IPS-20b (cell line): ENCODE data around the gene ADCY4.

Experiments
- H3K27ac ChIP-seq: one replicate; pipeline ENCODE4 v1.5.1; 2013; ENCODE audit warnings: low read length
- H3K27me3 ChIP-seq: 2 replicates; pipeline ENCODE4 v1.6.1; 2013; ENCODE audit warnings: mild to moderate bottlenecking, low read length, inconsistent platforms; ENCODE audit not compliant: insufficient read depth
- H3K36me3 ChIP-seq: 2 replicates; pipeline ENCODE4 v1.6.1; 2013; ENCODE audit warnings: low read depth, mild to moderate bottlenecking, inconsistent platforms, low read length, moderate library complexity; ENCODE audit not compliant: insufficient read depth
- H3K4me1 ChIP-seq: 2 replicates; pipeline ENCODE4 v1.6.1; 2013; ENCODE audit warnings: mild to moderate bottlenecking, control low read depth, inconsistent platforms, low read length, moderate library complexity; ENCODE audit not compliant: insufficient read depth
- H3K4me3 ChIP-seq: 2 replicates; pipeline ENCODE4 v1.5.1; 2013; ENCODE audit warnings: mild to moderate bottlenecking, low read length, inconsistent platforms
- H3K9ac ChIP-seq: 2 replicates; pipeline ENCODE4 v1.6.1; 2013; ENCODE audit warnings: low read depth, mild to moderate bottlenecking, inconsistent platforms, low read length, moderate library complexity
- H3K9me3 ChIP-seq: 2 replicates; pipeline ENCODE4 v1.6.1; 2013; ENCODE audit warnings: mild to moderate bottlenecking, low read depth, low read length, inconsistent platforms; ENCODE audit not compliant: insufficient read depth

The ADCY4 gene

GRCh38 chr14:24310646-24311604 lies 23.9 kb downstream of the ADCY4 start, which contains the start of gene LTB4R:
LTB4R (plus strand) TSS chr14:24311502; CDS start chr14:24315652, 4,150 bp downstream.
- Histone ChIP-seq H3K9ac (no peak within 1 kb of the TSS), H3K27me3 (no peaks in the 10 kb centered on the region; the same call in 1 of the 2 replicates), H3K36me3 (peaks cover 35% of the 10 kb centered on the region), H3K27ac (no peak within 1 kb of the TSS), H3K9me3 (no peaks in the 10 kb centered on the region), H3K4me3 (no peak within 1 kb of the TSS), H3K4me1 (no peaks in the 10 kb centered on the region)

- H3K27me3 ChIP-seq, result no peaks in the 10 kb centered on the region; the same call in 1 of the 2 replicates
- no peak overlapping the region for H3K9ac ChIP-seq
- no peak overlapping the region for H3K4me3 ChIP-seq
- H3K9me3 ChIP-seq, result no peaks in the 10 kb centered on the region
- H3K4me1 ChIP-seq, result no peaks in the 10 kb centered on the region
- peaks cover 41% of the 10 kb centered on the region for H3K36me3 ChIP-seq
- no peak overlapping the region for H3K27ac ChIP-seq
These were observed 24.6 kb downstream of the ADCY4 start for GRCh38 chr14:24310265-24310645.

- H3K4me3 ChIP-seq, result no peak within 1 kb of the TSS
- peaks cover 47% of the 10 kb centered on the region for H3K36me3 ChIP-seq
- H3K4me1 ChIP-seq, result no peaks in the 10 kb centered on the region
- H3K9ac ChIP-seq, result no peak within 1 kb of the TSS
- no peaks in the 10 kb centered on the region; the same call in 1 of the 2 replicates for H3K27me3 ChIP-seq
- no peaks in the 10 kb centered on the region for H3K9me3 ChIP-seq
- H3K27ac ChIP-seq, result no peak within 1 kb of the TSS
These were observed 25.2 kb downstream of the ADCY4 start, which contains the start of gene LTB4R2 for GRCh38 chr14:24309538-24310264. LTB4R2 (plus strand) TSS chr14:24310140; CDS start chr14:24310665, 525 bp downstream.

- Histone ChIP-seq H3K27me3 (no peaks in the 10 kb centered on the region), H3K36me3 (peaks cover 59% of the 10 kb centered on the region), H3K4me3 (no peak overlapping the region), H3K9me3 (no peaks in the 10 kb centered on the region), H3K9ac (no peak overlapping the region), H3K27ac (no peak overlapping the region), H3K4me1 (no peaks in the 10 kb centered on the region)
These were observed 26.3 kb downstream of the ADCY4 start for GRCh38 chr14:24308342-24309124.

GRCh38 chr14:24307575-24308341 lies 27.1 kb downstream of the ADCY4 start, which contains the start of gene CIDEB:
CIDEB (minus strand) TSS chr14:24307977; CDS start chr14:24307858, 119 bp downstream.
- no peak within 1 kb of the TSS for H3K9ac ChIP-seq
- H3K36me3 ChIP-seq, result peaks cover 66% of the 10 kb centered on the region

GRCh38 chr14:24307156-24307574 lies 27.7 kb downstream of the ADCY4 start:
- Histone ChIP-seq H3K9ac (no peak overlapping the region), H3K9me3 (no peaks in the 10 kb centered on the region), H3K27me3 (no peaks in the 10 kb centered on the region), H3K27ac (no peak overlapping the region), H3K36me3 (peaks cover 71% of the 10 kb centered on the region), H3K4me3 (no peak overlapping the region), H3K4me1 (no peaks in the 10 kb centered on the region)

More at GRCh38 chr14:24307575-24308341, 27.1 kb downstream of the ADCY4 start, which contains the start of gene CIDEB:
- Histone ChIP-seq H3K27ac (no peak within 1 kb of the TSS), H3K9me3 (no peaks in the 10 kb centered on the region), H3K4me3 (no peak within 1 kb of the TSS), H3K4me1 (no peaks in the 10 kb centered on the region), H3K27me3 (no peaks in the 10 kb centered on the region)

GRCh38 chr14:24304019-24304387 lies 30.9 kb downstream of the ADCY4 start:
- Histone ChIP-seq H3K27me3 (no peaks in the 10 kb centered on the region), H3K9me3 (no peaks in the 10 kb centered on the region), H3K36me3 (peaks cover 70% of the 10 kb centered on the region), H3K4me3 (no peak overlapping the region), H3K4me1 (0 out of 2 replicates have a peak, but pooled peaks cover 3% of the 10 kb centered on the region), H3K27ac (no peak overlapping the region), H3K9ac (no peak overlapping the region)

- 0 out of 2 replicates have a peak, but pooled peaks cover 3% of the 10 kb centered on the region for H3K4me1 ChIP-seq
- no peaks in the 10 kb centered on the region for H3K27me3 ChIP-seq
- peaks cover 54% of the 10 kb centered on the region for H3K36me3 ChIP-seq
- H3K9me3 ChIP-seq, result no peaks in the 10 kb centered on the region
- H3K9ac ChIP-seq, result peak overlapping the region; percentile 78
- H3K27ac ChIP-seq, result peak overlapping the region; percentile 25
- peak overlapping the region; percentile 91 for H3K4me3 ChIP-seq
These were observed 34.4 kb downstream of the ADCY4 start for GRCh38 chr14:24300326-24300980.

- no peaks in the 10 kb centered on the region for H3K27me3 ChIP-seq
- peak within 1 kb of the TSS; percentile 78 for H3K9ac ChIP-seq
- H3K9me3 ChIP-seq, result no peaks in the 10 kb centered on the region
- peak within 1 kb of the TSS; percentile 91 for H3K4me3 ChIP-seq
- peaks cover 49% of the 10 kb centered on the region for H3K36me3 ChIP-seq
- H3K27ac ChIP-seq, result peak within 1 kb of the TSS; percentile 25
- H3K4me1 ChIP-seq, result 0 out of 2 replicates have a peak, but pooled peaks cover 3% of the 10 kb centered on the region
These were observed 35.3 kb downstream of the ADCY4 start, which contains the start of the genes DHRS1 and NOP9 for GRCh38 chr14:24299255-24300191. DHRS1 (minus strand) TSS chr14:24299780; CDS start chr14:24299106, 674 bp downstream. NOP9 (plus strand) TSS chr14:24299850; CDS start chr14:24299955, 105 bp downstream.
